ENCODE data around the gene FALEC. TPM values are rescaled to one million over a fixed set of nuclear protein-coding genes. Genes with fewer than 3 reads are reported as not detected.

FALEC gene
- total RNA-seq, 4 donors from 2014 or later = not detected

- Histone ChIP-seq H3K27ac (peak overlapping the region in 3 of 4 donors; percentile 6 to 100 (median 15)), H3K36me3 (peaks cover 0 to 41% of the 10 kb centered on the region in 2 donors), H3K27me3 (no peaks in the 10 kb centered on the region), H3K9me3 (no peaks in the 10 kb centered on the region), H3K4me3 (no peak overlapping the region), H3K4me1 (peaks cover 0 to 75% (median 32%) of the 10 kb centered on the region in 3 donors)
- WGBS, 2 donors (ENCODE audit: low coverage in 1 of 2) = 60% methylated on average over 1 of the region's 26 CpGs; no CpG with 5 or more reads in 1 of the 2 donors
- no peak for ATAC-seq
- TF ChIP-seq POLR2AphosphoS5 (IDR thresholded peaks at IDR 0.05) = no peak
- no peak for TF ChIP-seq EP300 (IDR thresholded peaks at IDR 0.05)
- TF ChIP-seq POLR2A (IDR thresholded peaks at IDR 0.05) = no peak
- TF ChIP-seq CTCF (IDR thresholded peaks at IDR 0.05) = no peak
Measured at GRCh38 chr1:150555971-150556865, 40.7 kb downstream of the FALEC start.

- H3K4me1 ChIP-seq = peaks cover 0 to 68% (median 23%) of the 10 kb centered on the region in 3 donors
- ATAC-seq = no peak
- WGBS, 2 donors (ENCODE audit: low coverage in 1 of 2) = no CpG with 5 or more reads among the region's 26 CpGs
- H3K36me3 ChIP-seq = peaks cover 0 to 41% of the 10 kb centered on the region in 2 donors
- no peaks in the 10 kb centered on the region for H3K27me3 ChIP-seq
- H3K27ac ChIP-seq = peak overlapping the region in 3 of 4 donors; percentile 6 to 100 (median 100)
- no peak overlapping the region for H3K4me3 ChIP-seq
- no peaks in the 10 kb centered on the region for H3K9me3 ChIP-seq
- TF ChIP-seq POLR2AphosphoS5 (IDR thresholded peaks at IDR 0.05) (no peak), EP300 (IDR thresholded peaks at IDR 0.05) (no peak), CTCF (IDR thresholded peaks at IDR 0.05) (no peak), POLR2A (IDR thresholded peaks at IDR 0.05) (no peak)
Measured at GRCh38 chr1:150557065-150557600, 41.6 kb downstream of the FALEC start.

- H3K4me1 ChIP-seq = peaks cover 6 to 68% (median 30%) of the 10 kb centered on the region in 3 donors
- TF ChIP-seq CTCF (IDR thresholded peaks at IDR 0.05) (no peak), POLR2AphosphoS5 (IDR thresholded peaks at IDR 0.05) (no peak), EP300 (IDR thresholded peaks at IDR 0.05) (no peak), POLR2A (IDR thresholded peaks at IDR 0.05) (no peak)
- no peak overlapping the region for H3K4me3 ChIP-seq
- H3K9me3 ChIP-seq = no peaks in the 10 kb centered on the region
- no peaks in the 10 kb centered on the region for H3K27me3 ChIP-seq
- no peak for ATAC-seq
- peaks cover 0 to 41% of the 10 kb centered on the region in 2 donors for H3K36me3 ChIP-seq
- 60 to 73% methylated on average over 2 to 4 of the region's 15 CpGs for WGBS, 2 donors (ENCODE audit: low coverage in 1 of 2)
- H3K27ac ChIP-seq = peak overlapping the region in 3 of 4 donors; percentile 100
Measured at GRCh38 chr1:150557813-150558212, 42.3 kb downstream of the FALEC start.

- H3K4me3 ChIP-seq = peak overlapping the region in 1 of 2 donors; percentile 64
- H3K4me1 ChIP-seq = peaks cover 11 to 68% (median 35%) of the 10 kb centered on the region in 3 donors
- WGBS, 2 donors (ENCODE audit: low coverage in 1 of 2) = no CpG with 5 or more reads among the region's 15 CpGs
- H3K27me3 ChIP-seq = no peaks in the 10 kb centered on the region
- TF ChIP-seq POLR2A (IDR thresholded peaks at IDR 0.05) (no peak), EP300 (IDR thresholded peaks at IDR 0.05) (no peak), POLR2AphosphoS5 (IDR thresholded peaks at IDR 0.05) (no peak), CTCF (IDR thresholded peaks at IDR 0.05) (no peak)
- ATAC-seq = no peak
- no peaks in the 10 kb centered on the region for H3K9me3 ChIP-seq
- peak overlapping the region in 3 of 4 donors; percentile 100 for H3K27ac ChIP-seq
- peaks cover 0 to 41% of the 10 kb centered on the region in 2 donors for H3K36me3 ChIP-seq
Measured at GRCh38 chr1:150558303-150558704, 42.8 kb downstream of the FALEC start.
